Esophagus squamous epithelium (tissue), 4 donors: ENCODE measurements around the gene LRRC15.

Experiments used
- POLR2A ChIP-seq, 4 donors: fragments of 450-650 bp; IDR thresholded peaks; one replicate each; pipeline ENCODE4 v1.6.1; 2017; ENCODE audit warnings: antibody characterized with exemption in 4 of 4, mild to moderate bottlenecking in 4 of 4, moderate library complexity in 3 of 4
- TF ChIP-seq, protein P1 (sequence below), 6 experiments: fragments of 450-650 bp in 4 of 6; fragments of 200-600 bp in 2 of 6; sonication (generic) in 2 of 6; IDR thresholded peaks; one replicate each; pipeline ENCODE4 v1.5.1; 2016 to 2019; ENCODE audit warnings: antibody characterized with exemption in 6 of 6, mild to moderate bottlenecking in 4 of 6, moderate library complexity in 4 of 6

DNA sequence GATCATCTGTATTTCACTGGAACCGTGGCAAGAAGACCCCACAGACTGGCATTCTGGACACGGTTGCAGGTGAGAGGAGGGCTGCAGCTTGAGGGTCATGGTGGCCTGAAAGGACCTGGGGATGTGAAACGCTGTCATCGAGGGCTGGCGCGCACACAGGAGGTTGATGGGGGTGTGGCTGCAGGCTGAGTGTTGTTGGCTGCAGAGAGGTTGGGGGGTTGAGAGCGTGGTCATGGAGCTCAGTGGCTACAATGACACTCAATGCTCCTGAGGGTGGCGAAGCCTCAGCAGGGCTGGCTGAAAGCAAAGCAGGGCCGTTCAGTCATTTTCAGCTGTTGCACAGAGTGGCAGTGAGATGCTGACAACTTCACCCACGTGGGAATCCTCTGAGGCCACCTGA, 39.4 kb downstream of the LRRC15 start:
- no peak for TF ChIP-seq POLR2A (IDR thresholded peaks at IDR 0.05)
- TF ChIP-seq, protein P1, sequence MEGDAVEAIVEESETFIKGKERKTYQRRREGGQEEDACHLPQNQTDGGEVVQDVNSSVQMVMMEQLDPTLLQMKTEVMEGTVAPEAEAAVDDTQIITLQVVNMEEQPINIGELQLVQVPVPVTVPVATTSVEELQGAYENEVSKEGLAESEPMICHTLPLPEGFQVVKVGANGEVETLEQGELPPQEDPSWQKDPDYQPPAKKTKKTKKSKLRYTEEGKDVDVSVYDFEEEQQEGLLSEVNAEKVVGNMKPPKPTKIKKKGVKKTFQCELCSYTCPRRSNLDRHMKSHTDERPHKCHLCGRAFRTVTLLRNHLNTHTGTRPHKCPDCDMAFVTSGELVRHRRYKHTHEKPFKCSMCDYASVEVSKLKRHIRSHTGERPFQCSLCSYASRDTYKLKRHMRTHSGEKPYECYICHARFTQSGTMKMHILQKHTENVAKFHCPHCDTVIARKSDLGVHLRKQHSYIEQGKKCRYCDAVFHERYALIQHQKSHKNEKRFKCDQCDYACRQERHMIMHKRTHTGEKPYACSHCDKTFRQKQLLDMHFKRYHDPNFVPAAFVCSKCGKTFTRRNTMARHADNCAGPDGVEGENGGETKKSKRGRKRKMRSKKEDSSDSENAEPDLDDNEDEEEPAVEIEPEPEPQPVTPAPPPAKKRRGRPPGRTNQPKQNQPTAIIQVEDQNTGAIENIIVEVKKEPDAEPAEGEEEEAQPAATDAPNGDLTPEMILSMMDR (IDR thresholded peaks at IDR 0.05): no peak
